HFFc6 (cell line): ENCODE data around the gene NBPF3. TPM values are rescaled to one million over a fixed set of nuclear protein-coding genes. Genes with fewer than 3 reads are reported as not detected.
"Not testable (repeated sequence)": the region's sequence is repeated elsewhere in the genome, so short reads cannot be mapped to it uniquely, and the experiment has no call there.

Experiments used
- DNase-seq: peaks from one replicate; pipeline ENCODE4 v3.0.0-alpha.2; 2018
- H3K27ac Mint-ChIP-seq: 2 replicates; pipeline ENCODE4 v1.8.0; 2020; ENCODE audit warnings: mild to moderate bottlenecking, mixed read lengths
- H3K27me3 Mint-ChIP-seq: 2 replicates; pipeline ENCODE4 v1.8.0; 2021; ENCODE audit warnings: mild to moderate bottlenecking, moderate library complexity, mixed read lengths; ENCODE audit not compliant: insufficient read depth
- H3K36me3 Mint-ChIP-seq: 2 replicates; pipeline ENCODE4 v1.8.0; 2021; ENCODE audit warnings: low read depth, mixed read lengths
- H3K4me1 Mint-ChIP-seq: 2 replicates; pipeline ENCODE4 v1.8.0; 2020; ENCODE audit warnings: low read depth, mixed read lengths
- H3K4me3 Mint-ChIP-seq: 2 replicates; pipeline ENCODE4 v1.8.0; 2020; ENCODE audit warnings: mild to moderate bottlenecking, moderate library complexity, mixed read lengths
- H3K9me3 Mint-ChIP-seq: 2 replicates; pipeline ENCODE4 v1.8.0; 2020; ENCODE audit warnings: mild to moderate bottlenecking, mixed read lengths
- total RNA-seq, 6 experiments: library from RNA; stranded (reverse); fragmentation: NEBNext Ultra II Directional; extraction: Animal tissue kit (Norgen Biotek cat#: 25700); gene quantifications; 2 replicates in 1 of 6; 3 replicates in 5 of 6; pipeline ENCODE4 v1.2.3, GENCODE V29; 2021
- TF ChIP-seq, protein P1 (sequence below): fragments of 200-600 bp; sonication (generic); IDR thresholded peaks from 2 replicates; pipeline ENCODE4 v1.5.0; 2021; ENCODE audit warnings: antibody characterized with exemption, mild to moderate bottlenecking

Gene NBPF3
- total RNA-seq, 6 experiments from 2014 or later: 14.0 to 20.7 (median 18.2) TPM

DNA sequence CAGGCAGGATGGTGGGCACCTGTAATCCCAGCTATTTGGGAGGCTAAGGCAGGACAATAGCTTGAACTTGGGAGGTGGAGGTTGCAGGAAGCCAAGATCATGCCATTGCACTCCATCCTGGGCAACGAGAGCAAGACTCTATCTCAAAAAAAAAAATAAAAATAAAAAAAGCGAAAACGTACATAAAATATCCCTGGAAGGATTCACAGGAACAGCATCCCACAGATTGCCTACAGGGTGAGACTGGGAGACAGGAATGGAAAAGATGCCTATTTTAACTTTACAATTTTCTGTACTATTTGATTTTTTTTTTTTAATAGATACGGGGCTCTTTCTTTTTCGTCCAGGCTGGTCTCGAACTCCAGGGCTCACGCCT lies 604 bp upstream of the NBPF3 start:
- H3K4me1 Mint-ChIP-seq: peaks cover 22% of the 10 kb centered on the region
- TF ChIP-seq, protein P1, sequence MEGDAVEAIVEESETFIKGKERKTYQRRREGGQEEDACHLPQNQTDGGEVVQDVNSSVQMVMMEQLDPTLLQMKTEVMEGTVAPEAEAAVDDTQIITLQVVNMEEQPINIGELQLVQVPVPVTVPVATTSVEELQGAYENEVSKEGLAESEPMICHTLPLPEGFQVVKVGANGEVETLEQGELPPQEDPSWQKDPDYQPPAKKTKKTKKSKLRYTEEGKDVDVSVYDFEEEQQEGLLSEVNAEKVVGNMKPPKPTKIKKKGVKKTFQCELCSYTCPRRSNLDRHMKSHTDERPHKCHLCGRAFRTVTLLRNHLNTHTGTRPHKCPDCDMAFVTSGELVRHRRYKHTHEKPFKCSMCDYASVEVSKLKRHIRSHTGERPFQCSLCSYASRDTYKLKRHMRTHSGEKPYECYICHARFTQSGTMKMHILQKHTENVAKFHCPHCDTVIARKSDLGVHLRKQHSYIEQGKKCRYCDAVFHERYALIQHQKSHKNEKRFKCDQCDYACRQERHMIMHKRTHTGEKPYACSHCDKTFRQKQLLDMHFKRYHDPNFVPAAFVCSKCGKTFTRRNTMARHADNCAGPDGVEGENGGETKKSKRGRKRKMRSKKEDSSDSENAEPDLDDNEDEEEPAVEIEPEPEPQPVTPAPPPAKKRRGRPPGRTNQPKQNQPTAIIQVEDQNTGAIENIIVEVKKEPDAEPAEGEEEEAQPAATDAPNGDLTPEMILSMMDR: no peak
- DNase-seq: no peak
- H3K4me3 Mint-ChIP-seq: peak overlapping the region; percentile 92
- H3K36me3 Mint-ChIP-seq: no peaks in the 10 kb centered on the region
- H3K9me3 Mint-ChIP-seq: no peaks in the 10 kb centered on the region
- no peaks in the 10 kb centered on the region; the same call in 1 of the 2 replicates for H3K27me3 Mint-ChIP-seq
- peak overlapping the region; percentile 86 for H3K27ac Mint-ChIP-seq

DNA sequence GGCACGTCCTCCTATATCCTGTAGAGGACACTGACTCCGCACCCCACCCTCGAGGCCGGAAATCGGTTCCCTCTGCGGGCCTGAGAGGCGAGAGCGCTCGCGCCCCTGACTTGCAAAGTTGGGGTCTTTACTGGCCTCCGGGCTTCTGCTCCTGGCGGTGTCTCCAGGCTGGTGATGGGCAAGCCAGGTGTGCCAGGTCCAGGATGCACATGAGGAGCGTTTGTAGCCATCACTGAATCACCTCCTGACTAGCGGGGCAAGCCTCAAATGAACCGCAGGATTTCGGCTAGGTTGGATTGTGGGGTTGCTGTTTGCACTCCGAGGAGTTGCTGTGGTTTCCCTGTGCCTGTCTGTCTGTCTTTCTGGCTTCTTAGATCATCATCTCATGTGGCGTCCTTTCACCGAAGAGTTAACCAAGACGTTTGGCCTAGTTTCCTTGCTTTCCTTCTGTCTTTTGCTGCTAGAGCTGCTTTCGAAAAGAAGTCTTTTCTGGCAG lies 741 bp downstream of the NBPF3 start:
- Mint-ChIP-seq H3K27ac (peak overlapping the region; percentile 67), H3K36me3 (peaks cover 11% of the 10 kb centered on the region), H3K4me3 (peak overlapping the region; percentile 92)

DNA sequence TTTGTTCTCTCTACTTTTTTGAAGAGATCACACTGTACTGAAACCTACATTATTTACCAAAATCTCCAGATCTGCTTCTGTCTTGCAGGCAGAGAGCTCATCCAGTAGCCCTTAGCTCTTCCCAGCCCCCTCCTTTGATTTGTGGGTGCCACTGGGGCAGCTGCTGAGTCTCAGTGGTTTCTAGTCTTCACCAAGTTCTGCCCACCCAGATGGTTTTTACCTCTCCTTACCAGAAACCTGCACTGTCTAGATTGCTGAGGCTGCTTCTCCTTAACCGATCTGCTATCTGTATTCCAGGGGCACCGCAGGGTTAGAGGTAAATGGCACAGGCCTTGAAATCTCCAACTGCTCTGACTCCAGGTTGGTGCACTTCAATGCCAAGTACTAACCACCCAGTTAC lies 6.7 kb downstream of the NBPF3 start:
- not testable (repeated sequence) for H3K27me3 Mint-ChIP-seq

More for the DNA sequence above, 741 bp downstream of the NBPF3 start:
- H3K4me1 Mint-ChIP-seq: peaks cover 22% of the 10 kb centered on the region
- not testable (repeated sequence) for H3K9me3 Mint-ChIP-seq, H3K27me3 Mint-ChIP-seq
- DNase-seq: peak; percentile 8

DNA sequence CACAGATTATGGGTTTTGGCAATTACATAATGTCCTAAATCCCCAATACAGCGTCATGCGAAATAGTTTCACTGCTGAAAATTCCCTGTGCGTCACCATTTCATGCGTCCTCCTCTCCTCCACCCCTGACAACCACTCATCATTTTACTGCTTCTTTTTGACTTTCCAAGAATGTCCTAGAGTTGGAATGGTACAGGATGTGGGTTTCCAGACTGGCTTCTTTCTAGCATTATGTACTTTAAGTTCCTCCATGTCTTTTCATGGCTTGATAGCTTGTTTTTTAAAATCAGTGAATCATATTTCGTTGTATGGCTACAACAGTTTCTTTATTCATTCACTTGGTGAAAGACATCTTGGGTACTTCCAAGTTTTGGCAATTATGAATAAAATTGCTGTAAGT lies 7.4 kb downstream of the NBPF3 start:
- Mint-ChIP-seq H3K36me3 (peaks cover 52% of the 10 kb centered on the region), H3K4me1 (peaks cover 47% of the 10 kb centered on the region), H3K4me3 (no peak overlapping the region), H3K27ac (no peak overlapping the region), H3K27me3 (no peaks in the 10 kb centered on the region; the same call in 1 of the 2 replicates), H3K9me3 (no peaks in the 10 kb centered on the region)
- DNase-seq: no peak
- TF ChIP-seq, protein P1: no peak

More for the DNA sequence above, 6.7 kb downstream of the NBPF3 start:
- H3K27ac Mint-ChIP-seq, H3K4me3 Mint-ChIP-seq, H3K9me3 Mint-ChIP-seq, DNase-seq: not testable (repeated sequence)
- H3K4me1 Mint-ChIP-seq: peaks cover 46% of the 10 kb centered on the region
- peaks cover 52% of the 10 kb centered on the region for H3K36me3 Mint-ChIP-seq

DNA sequence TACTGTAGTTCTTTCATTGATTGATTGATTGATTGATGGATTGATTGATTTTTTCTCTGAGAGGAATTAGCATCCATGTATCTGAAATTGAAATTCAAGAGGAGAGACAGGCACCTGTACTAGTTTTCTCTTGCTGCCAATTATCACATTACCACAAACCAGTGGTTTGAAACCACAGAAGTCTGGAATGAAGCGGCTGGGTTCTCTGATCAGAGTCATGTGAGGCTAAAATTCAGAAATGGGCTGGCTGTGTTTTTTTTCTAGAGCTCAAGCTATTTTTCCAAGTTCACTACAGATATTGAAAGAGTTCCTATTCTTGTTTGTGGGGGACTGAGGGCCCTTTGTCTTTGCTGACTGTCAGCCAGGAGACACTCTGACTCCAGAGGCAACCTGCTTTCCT lies 10.0 kb downstream of the NBPF3 start:
- Mint-ChIP-seq H3K27ac (peak overlapping the region; percentile 90), H3K4me3 (peak overlapping the region; percentile 61; the same call in 1 of the 2 replicates), H3K27me3 (no peaks in the 10 kb centered on the region; the same call in 1 of the 2 replicates), H3K9me3 (no peaks in the 10 kb centered on the region), H3K36me3 (peaks cover 64% of the 10 kb centered on the region), H3K4me1 (peaks cover 71% of the 10 kb centered on the region)
- TF ChIP-seq, protein P1: no peak
- no peak for DNase-seq

DNA sequence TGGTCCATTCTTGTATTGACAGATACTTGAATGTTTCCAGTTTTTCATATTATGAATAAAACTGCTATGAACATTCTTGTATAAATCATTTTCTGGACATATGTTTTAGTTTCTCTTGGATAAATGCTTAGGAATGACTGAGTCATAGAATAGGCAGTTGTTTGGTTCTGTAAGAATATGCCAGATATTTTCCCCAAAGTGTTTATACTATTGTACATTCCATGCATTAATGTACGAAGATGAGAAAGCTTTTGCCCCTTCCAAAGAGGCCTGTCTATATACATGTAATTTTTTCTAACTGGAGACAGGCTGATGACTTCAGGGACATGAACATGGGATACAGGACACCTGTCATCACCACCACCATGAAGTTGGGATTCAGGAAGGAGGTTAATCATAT lies 11.3 kb downstream of the NBPF3 start:
- Mint-ChIP-seq H3K9me3 (no peaks in the 10 kb centered on the region), H3K4me1 (peaks cover 71% of the 10 kb centered on the region), H3K4me3 (peak overlapping the region; percentile 61), H3K36me3 (peaks cover 54% of the 10 kb centered on the region), H3K27ac (peak overlapping the region; percentile 90), H3K27me3 (no peaks in the 10 kb centered on the region; the same call in 1 of the 2 replicates)
- DNase-seq: peak; percentile 76
- TF ChIP-seq, protein P1: no peak
